Stimulated activated CD4-positive, alpha-beta T cell treated with anti-CD3 and anti-CD28 coated beads, Interleukin-2, amount 100 ng/mL, for 48 hours (primary cell): ENCODE results near the gene PIK3R3.
"Not testable (repeated sequence)": the region's sequence is repeated elsewhere in the genome, so short reads cannot be mapped to it uniquely, and the experiment has no call there.

Experiments
- DNase-seq, 2 donors: peaks; one replicate each; pipeline ENCODE4 v3.0.0-alpha.2; 2020

PIK3R3 gene

GRCh38 chr1:46099215-46099614 is 33.2 kb downstream of the PIK3R3 start:
- DNase-seq, result no peak

GRCh38 chr1:46098027-46098712 is 34.3 kb downstream of the PIK3R3 start:
- DNase-seq, result no peak

GRCh38 chr1:46097149-46097472 is 35.3 kb downstream of the PIK3R3 start:
- DNase-seq, result no peak

- DNase-seq, result no peak
Observed at GRCh38 chr1:46096269-46097148, 35.9 kb downstream of the PIK3R3 start.

- not testable (repeated sequence) for DNase-seq
Observed at GRCh38 chr1:46095110-46095509, 37.3 kb downstream of the PIK3R3 start.

- no peak for DNase-seq
Observed at GRCh38 chr1:46094471-46095005, 37.9 kb downstream of the PIK3R3 start.

- not testable (repeated sequence) for DNase-seq
Observed at GRCh38 chr1:46093832-46094231, 38.6 kb downstream of the PIK3R3 start.

- DNase-seq, result no peak
Observed at GRCh38 chr1:46087891-46088290, 44.5 kb downstream of the PIK3R3 start.

GRCh38 chr1:46086576-46086975 is 45.9 kb downstream of the PIK3R3 start:
- DNase-seq, result no peak

- DNase-seq, result no peak
Observed at GRCh38 chr1:46084553-46085451, 47.6 kb downstream of the PIK3R3 start.

- no peak for DNase-seq
Observed at GRCh38 chr1:46083579-46083978, 48.9 kb downstream of the PIK3R3 start.

GRCh38 chr1:46081619-46082018 is 50.8 kb downstream of the PIK3R3 start:
- no peak for DNase-seq

- no peak for DNase-seq
Observed at GRCh38 chr1:46081206-46081605, 51.2 kb downstream of the PIK3R3 start.

- no peak for DNase-seq
Observed at GRCh38 chr1:46080257-46080656, 52.2 kb downstream of the PIK3R3 start.

GRCh38 chr1:46077644-46078043 is 54.8 kb downstream of the PIK3R3 start:
- DNase-seq, result no peak

- no peak for DNase-seq
Observed at GRCh38 chr1:46076343-46076742, 56.1 kb downstream of the PIK3R3 start.

- DNase-seq, result no peak
Observed at GRCh38 chr1:46072975-46073374, 59.5 kb downstream of the PIK3R3 start.

GRCh38 chr1:46070164-46070814 is 62.1 kb downstream of the PIK3R3 start:
- DNase-seq, result no peak

- no peak for DNase-seq
Observed at GRCh38 chr1:46068525-46068924, 63.9 kb downstream of the PIK3R3 start.

GRCh38 chr1:46067652-46068051 is 64.8 kb downstream of the PIK3R3 start:
- no peak for DNase-seq

- DNase-seq, result no peak
Observed at GRCh38 chr1:46065405-46065804, 67.0 kb downstream of the PIK3R3 start.

GRCh38 chr1:46064708-46065107 is 67.7 kb downstream of the PIK3R3 start:
- no peak for DNase-seq
